GM18867 (cell line): ENCODE measurements around the gene SCYL3.

ENCODE experiments used
- ATAC-seq: cut with Tn5 transposase; IDR thresholded peaks from one replicate; pipeline ENCODE4 v1.9.1; 2021; ENCODE audit warnings: mild to moderate bottlenecking, moderate library complexity; ENCODE audit not compliant: unreplicated experiment

The SCYL3 gene

DNA sequence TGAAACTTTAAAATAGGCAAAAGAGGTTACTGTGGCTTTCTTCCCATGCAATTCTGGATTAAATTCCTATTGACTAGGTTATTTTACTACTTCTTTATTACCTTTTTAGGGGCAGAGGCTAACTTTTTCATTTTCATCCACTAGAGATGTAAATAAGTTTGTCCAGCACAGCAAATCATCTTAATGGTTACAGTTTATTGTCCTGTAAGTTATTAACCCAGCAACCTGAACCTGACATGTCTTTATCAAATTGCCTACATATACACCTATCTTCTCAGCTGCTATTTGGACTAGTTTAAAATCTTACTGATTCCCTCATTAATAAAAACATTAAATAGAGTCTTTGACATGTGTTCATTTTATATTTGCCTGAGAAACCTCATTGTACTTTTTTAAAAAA is 6.9 kb upstream of the SCYL3 start:
- ATAC-seq: no peak

DNA sequence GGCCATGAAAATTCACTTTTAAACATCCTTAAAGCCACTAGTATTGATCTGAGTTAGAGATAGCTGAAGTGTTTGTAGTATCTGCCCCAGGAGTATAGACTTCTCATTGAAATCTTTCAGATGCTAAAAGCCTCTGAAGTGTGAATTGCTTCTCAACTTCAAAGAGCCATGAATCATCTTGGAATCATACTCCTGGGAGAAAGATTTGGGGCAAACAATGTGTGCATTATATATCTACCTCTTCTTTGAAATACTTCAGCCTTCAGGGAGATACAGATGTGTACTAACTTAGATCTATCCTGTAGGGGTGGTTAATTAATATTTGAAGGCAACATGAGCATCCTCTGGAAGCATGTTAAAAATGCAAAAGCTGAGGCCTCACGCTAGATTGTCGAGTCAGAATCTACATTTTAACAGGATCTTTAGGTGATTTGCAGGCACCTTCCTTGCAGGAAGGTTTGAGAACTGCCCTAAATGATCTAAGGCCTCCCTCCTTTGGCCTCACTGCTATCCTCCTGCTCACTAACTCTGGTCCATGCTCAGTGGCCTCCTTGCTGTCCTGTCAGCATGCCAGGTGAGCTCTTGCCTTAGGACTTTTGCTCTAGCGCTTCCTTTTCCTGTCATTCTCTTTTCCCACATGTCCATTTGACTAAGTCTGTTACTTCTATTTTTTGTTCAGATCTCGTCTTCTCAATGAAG is 6.0 kb upstream of the SCYL3 start:
- ATAC-seq: no peak

DNA sequence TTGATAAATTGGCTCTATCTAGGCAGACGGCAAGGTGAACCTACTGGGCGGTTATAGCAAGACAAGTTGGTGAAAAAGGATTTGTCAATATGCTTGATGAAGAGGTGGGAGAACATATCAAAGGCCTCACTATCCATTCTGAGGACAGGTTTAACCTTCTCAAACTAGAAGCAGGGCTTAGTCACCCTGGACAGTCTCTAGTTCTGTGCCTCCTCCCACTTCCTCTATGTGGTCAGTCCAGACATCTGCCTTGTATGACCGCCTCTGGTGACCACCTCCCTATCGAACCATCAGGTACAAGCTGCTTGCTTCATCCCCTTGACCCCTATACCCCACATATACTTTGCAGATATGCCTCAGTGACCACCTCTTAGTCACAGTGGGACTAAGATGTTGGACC is 2.3 kb upstream of the SCYL3 start:
- no peak for ATAC-seq

DNA sequence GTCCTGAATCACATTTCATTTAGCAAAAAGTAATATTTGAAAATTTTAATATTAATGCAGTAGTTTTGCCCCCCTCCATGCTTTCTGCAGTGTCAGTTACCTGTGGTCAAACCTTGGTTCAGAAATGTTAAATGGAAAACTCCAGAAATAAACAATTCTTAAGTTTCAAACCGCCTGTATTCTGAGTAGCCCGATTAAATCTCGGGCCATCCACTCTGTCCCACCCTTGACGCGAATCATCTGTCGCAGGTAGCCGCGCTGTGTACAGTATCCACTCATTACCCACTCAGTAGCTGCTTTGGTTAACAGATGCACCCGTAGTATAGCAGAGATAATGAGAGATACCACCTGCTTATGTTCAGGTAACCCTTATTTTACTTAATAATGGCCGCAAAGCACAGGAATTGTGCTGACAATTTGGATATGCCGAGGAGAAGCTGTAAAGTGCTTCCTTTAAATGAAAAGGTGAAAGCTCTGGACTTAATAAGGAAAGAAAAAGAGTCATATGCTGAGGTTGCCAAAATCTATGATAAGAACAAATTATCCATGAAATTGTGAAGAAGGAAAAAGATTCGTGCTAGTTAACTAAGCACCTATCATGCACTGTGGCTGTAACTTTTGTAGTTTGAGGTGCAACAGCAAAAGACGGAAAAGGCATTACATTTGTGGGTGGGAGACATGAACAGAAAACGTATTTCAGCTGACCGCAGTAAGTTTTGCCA is 889 bp upstream of the SCYL3 start:
- ATAC-seq: no peak

DNA sequence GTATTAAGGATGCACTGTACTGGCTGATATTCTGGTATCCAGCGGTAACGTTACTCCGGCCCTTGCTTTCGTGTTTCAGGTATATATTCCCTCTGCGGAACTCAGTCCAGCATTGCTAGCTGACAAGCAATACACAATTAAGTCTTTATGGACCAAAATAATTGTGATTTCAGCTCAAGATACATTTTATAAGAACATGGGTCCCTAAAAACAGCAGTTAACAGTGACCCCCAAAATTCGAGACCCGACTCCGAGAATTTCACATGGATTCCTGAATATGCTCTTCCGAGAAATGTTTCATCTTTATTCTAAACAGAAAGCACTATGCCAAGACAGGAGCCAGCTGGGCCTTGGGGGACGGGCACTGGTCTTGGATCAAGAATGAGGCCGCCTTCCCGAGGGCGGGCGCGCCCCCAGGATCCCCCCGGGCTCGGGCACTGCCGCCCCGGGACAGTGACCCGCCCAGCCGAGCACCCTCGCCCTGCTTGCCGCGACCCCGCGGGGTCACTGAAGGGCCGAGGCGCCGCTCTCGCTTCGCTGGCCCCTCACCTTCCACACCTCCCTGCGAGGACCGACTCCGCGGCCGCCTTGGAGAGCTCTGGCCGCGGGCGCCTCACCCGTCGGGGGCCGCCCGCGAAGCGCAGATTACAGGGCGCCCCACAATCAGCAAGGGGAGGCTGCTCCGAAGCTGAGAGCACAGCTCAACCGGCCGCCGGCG is 610 bp downstream of the SCYL3 start:
- ATAC-seq: no peak

DNA sequence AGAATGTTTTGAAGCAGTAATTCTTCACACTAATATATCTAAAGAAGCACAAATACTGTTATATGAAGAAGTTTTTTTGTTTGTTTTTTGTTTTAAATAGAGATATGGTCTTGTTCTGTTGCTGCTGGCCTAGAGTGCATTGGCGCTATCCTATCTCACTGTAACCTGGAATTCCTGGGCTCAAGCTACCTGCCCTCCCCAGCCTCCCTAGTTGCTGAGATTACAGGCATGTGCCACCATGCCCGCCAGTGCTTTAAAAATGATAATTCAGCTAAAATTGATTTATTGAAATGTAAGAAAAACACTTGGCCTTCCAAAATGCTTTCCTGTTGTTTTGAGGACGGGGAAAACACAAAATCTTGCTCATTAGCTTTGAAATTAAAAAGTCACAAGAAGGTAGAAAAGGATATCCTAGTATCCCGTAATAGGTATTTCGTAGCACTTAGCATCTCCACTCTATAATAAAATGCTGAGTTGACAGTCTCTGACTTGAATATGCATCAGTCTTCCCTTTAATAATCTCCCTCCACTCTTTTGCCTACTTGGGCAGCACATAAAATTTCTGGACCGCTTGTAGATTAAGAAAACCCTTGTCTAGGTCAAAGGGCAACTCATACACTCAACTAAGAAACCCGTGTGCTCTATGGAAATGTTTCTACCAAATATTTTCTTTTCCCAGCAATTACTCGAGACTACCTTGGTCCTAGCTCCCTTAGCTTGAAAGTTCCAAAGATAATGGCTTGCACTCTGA is 1.3 kb downstream of the SCYL3 start:
- no peak for ATAC-seq

DNA sequence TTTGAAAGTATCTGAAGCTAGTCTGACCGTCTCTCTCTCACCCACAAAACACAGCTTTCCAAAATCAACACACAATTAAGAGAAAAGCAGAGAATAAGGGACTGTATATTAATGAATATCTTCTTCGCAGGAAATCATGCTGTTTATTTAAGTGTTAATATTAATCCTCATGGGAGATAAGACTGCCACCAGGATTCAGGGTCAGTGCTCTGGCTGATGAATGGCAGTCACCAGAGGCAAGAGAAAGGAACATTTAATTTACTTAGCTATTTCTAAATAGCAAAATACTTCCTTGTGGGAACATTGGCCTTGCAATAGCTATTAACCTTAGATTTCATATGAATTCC is 2.2 kb downstream of the SCYL3 start:
- ATAC-seq: no peak

DNA sequence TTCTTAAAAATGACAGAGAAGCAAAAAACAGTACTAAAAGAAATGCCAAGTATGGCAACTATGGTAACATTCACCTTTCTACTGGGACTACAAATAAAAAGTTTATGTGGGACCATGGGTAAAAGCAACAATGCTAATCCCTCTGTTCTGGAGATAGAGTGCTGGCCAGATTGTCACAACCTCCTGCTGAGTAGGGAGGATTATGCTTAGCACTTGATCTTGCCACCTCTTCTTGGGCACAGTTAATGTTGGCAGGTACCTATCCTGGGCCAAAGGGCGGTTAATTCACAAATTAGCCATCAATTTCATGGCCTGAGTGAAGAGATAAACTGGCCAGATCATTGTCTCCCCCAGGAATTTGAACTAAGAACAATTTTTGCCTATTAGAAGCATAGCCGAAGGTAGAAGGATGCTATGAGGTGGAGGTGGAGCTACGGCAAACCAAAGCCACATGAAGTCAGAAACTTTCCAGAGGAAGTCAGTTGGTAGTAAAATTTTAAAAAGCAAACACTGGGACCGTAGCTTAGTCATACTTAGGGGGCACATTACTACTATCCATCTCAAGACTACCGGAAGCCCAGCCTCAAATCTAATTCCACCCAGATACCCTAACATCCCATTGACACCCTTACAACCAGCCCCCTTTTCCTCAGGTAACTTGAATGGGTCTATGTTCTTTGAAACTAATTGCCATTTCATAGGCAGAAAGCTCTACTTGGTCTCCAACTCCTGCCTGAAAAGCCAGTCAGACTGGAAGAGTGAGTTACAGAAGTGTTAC is 2.7 kb downstream of the SCYL3 start:
- ATAC-seq: peak; percentile 18

DNA sequence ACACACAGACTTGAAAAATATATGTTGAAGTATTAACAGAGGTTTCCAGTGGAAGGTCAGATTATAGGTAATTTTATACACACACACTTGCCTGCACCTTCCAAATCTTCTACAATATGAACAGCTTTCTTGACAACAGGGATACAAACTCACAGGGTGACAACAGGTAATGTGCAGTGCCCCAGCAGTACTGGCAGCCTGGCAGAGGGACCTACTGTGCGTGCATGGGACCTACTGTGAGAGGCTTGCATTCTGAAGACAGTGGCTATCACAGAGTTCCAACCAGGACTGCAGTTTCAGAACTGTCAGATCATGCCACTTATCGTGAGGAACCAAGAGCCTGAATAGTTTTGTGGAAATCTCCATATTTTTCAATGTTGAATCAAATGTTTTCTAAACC is 3.8 kb downstream of the SCYL3 start:
- no peak for ATAC-seq

DNA sequence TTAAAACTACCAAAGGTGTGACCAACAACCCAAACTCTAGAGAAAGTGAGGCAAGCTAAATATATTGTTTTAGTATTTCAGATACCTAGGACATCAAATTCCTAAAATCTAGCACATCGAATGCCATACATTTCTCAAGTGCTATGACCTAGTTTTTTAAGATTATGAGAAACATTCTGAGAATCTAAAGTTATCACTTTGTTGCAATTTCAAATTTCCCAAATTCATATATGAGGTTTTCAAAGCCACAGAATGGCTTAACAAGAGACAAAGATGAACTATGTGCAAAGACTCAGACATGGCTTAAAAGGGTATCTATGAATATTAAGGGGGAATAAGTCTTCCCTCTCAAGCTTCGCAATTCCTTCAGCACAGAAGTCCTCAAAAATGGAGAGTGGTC is 6.8 kb downstream of the SCYL3 start:
- ATAC-seq: no peak

DNA sequence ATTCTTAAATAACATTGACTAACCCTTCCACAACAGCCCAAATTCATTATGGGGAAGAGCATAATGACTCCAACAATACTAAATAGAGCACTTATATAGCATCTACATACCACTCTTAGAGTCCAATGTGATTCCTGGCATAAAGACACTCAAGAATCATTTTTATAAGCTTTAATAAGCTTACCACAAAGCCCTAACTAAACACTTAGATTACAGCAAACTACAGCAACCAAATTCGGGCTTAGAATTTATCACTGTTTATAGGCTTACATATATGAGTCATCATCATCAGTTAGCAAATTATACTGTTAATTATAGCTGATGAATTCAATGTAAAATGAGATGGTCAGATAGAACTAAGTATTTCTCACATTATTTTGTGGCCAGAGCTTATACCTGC is 7.3 kb downstream of the SCYL3 start:
- ATAC-seq: no peak

DNA sequence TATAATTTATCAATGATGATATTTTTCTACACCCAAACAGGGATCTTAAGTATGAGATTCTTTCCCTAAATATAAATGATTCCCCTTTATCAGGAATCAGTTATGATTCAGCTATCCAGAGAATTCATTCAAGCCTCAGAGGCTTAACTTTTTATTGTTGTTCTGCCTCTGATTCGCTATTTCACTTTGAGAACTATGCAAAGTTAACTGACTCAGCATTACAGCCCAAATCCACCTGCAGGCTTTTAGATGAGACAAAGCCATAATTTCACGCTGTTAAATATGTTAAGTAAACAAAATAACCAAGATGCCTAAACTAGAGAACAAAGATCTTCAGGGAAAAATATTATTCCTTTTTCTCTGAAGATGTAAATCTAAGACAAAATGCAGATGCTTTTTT is 8.5 kb downstream of the SCYL3 start:
- no peak for ATAC-seq

DNA sequence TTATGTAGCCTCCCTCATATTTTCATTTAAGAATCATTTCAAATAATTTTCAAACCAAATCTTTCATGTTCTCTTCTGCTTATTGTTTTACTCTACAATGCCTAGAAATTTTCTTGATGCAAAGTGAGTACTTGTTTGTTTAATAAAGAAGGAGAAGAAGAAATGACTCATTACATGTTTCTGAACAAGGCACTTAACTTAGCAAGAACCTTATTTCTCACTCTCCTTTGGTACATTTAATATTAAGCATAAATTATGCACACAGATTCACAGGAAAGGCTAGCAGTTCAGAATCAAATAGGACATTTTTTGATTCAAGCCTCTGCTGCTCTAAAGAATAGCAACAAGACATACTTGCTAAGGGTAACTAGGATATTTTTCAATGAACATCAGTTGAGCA is 9.1 kb downstream of the SCYL3 start:
- ATAC-seq: no peak

DNA sequence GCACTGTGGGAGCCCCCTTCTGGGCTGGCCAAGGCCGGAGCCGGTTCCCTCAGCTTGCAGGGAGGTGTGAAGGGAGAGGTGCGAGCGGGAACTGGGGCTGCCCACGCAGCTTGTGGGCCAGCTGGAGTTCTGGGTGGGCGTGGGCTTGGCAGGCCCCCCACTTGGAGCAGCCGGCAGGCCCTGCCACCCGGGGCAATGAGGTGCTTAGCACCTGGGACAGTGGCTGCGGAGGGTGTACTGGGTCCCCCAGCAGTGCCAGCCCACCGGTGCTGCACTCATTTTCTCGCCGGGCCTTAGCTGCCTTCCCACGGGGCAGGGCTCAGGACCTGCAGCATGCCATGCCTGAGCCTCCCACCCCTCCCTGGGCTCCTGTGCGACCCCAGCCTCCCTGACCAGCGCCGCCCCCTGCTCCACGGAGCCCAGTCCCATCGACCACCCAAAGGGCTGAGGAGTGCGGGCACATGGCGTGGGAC is 11.6 kb downstream of the SCYL3 start:
- ATAC-seq: no peak

DNA sequence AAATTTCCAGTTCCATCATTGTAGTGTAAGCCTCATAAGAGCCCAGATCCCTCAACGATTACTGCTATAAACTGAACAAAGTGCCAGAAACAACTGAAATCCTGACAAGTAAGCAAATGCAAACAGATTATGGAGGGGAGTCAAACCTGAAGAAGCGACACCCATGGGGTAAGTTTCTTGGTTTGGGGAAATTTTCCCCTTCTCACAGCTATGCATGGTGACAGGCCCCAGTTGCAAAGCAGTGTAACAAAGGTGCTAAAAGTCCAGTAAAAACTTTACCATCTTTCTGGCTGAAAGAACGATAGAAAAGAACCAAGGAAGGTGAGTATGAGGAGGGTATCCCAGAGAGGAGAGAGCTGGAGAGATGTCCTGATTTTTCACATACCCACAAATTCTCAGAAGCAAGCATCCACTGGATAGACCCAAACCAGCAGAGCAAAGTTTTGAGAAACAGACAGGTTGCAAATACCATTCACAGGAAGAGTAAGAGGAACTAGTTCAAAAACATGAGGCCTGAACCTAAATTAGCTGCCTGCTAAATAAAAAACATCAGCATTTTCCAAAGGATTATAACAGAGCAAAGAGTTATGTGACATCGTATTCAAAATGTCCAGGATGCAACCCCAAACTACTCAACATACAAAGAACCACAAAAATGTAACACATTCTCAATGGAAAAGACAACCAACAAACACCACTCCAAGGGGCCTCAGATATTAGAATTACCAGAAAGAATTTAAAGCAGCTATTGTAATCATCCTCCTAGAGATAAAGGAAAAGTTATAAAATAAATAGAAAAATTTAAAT is 14.5 kb downstream of the SCYL3 start:
- no peak for ATAC-seq

DNA sequence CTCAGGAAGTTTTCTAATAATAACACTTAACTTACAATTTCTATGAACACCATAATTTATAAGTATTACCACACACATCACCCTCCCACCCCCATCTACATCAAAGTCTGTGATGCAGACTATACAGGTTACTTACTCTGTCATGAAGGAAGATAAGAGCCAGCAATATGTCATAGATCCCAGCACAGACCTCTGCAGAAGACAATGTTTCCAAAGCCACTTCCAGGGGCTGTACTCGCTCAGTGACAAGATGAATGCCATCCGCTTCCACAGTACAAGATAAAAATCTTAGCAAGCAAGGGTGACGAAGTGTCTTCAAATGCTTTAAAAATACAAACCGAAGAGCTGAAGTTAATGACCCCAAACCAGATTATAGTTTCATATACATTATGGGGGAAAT is 15.2 kb downstream of the SCYL3 start:
- no peak for ATAC-seq

DNA sequence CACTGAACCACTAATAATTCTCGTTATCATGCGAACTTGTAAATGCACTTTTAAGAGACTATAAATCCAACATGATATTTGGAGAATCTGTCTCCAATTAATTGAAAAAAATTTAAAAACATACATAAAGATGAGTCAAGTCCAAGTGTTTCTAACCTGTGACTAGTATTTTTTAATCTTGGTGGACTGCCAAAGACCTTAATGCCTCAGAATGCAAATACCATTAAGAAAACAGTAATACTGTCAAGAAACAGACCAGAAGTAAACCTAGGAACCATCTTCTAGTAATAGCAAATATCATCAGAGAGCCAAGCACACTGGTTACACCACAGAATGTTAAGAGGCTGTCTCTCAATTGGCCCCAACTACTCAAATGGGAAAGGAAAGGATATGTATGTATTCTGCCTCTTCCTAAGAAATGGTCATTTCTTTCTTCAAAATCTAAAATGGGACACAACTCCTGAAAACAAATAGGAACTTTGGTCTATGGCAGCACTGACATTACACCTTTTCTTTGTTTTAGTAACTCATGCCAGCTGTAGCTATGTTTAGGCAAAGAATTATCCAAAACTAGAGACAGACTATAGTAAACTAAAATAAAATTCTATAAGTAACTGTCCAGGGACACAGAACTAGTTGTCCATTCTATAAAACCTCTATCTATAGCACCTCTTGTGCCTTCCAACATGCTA is 15.8 kb downstream of the SCYL3 start:
- no peak for ATAC-seq

DNA sequence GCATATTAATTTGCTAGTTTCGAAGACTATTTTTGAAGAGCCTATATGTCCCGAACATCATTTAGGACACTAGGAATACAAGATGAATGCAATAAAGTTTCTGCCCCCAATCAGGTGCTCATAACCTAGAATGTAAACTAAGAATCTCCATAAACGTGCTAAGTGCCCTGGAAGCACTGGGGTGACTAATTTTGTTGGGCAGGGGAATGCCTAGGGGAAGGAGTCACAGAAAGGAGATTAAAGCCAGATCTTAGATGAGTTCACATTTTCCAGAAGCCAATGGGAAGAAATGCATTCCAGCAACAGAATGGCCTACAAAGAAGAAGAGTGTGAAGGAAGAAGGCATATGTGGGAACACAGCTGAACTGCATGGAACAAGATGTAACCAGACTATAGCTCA is 19.5 kb downstream of the SCYL3 start:
- no peak for ATAC-seq

DNA sequence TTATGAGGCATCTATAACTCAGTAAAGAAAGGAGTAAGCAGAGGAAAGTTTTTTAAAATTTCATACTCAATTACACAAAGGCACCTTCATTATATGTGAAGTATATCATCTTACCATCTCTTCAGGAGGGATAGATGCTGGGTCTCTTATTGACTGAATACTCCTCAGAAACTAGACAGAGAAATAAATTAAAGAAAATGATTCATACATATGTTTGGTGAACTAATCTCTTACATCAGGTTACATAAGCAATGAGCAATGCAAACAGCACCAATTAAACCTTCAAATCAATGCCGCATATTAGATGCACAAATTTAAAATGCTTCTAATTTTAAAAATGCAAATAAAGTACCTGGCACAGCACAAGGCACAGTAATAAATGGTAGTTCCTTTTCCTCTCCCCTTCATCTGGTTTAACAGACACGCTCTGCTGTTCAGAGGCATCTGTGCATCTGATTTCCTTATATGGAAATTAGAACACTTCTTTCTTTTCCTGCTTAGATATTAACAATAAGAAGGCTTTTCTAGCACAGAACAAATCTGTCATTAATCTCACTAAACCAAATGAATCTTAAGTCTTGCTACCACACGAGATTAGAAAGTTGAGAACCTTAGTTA is 20.0 kb downstream of the SCYL3 start:
- no peak for ATAC-seq
